ENCODE measurements around the gene EBNA1BP2. TPM values are rescaled to one million over a fixed set of nuclear protein-coding genes. Genes with fewer than 3 reads are reported as not detected.
A peak's percentile ranks its signal among the peaks of the same experiment; 100 is the strongest.

Gene EBNA1BP2
- total and polyA plus RNA-seq, 2 of the 13 experiments (the other 11 are each of a cell fraction or from before 2014, with no cell fraction given): 27.1 to 102 TPM

- TF ChIP-seq ZBTB44 (CRISPR knock-in tag; IDR thresholded peaks at IDR 0.05): no peak
- TF ChIP-seq FOXC1 (CRISPR knock-in tag; IDR thresholded peaks at IDR 0.05; ENCODE audit: borderline replicate concordance): no peak
- TF ChIP-seq PRDM4 (CRISPR knock-in tag; IDR thresholded peaks at IDR 0.05; ENCODE audit: borderline replicate concordance): no peak
- no peak for TF ChIP-seq PPARG (CRISPR knock-in tag; conservative IDR thresholded peaks at IDR 0.05)
- no peak for TF ChIP-seq ZNF7 (CRISPR knock-in tag; IDR thresholded peaks at IDR 0.05)
- no peak for TF ChIP-seq REL (CRISPR knock-in tag; conservative IDR thresholded peaks at IDR 0.05)
- TF ChIP-seq ZNF672 (CRISPR knock-in tag; IDR thresholded peaks at IDR 0.05): no peak
- TF ChIP-seq CBX2 (IDR thresholded peaks at IDR 0.05; ENCODE audit: low read depth, low read length): no peak
- TF ChIP-seq CBX2 (CRISPR knock-in tag; IDR thresholded peaks at IDR 0.05; ENCODE audit: low read depth): no peak
- TF ChIP-seq ZMYM2 (CRISPR knock-in tag; IDR thresholded peaks at IDR 0.05): no peak
- TF ChIP-seq GPN1 (CRISPR knock-in tag; IDR thresholded peaks at IDR 0.05; ENCODE audit: borderline replicate concordance): no peak
- no peak for TF ChIP-seq DZIP1 (CRISPR knock-in tag; IDR thresholded peaks at IDR 0.05)
- no peak for TF ChIP-seq ZNF709 (CRISPR knock-in tag; IDR thresholded peaks at IDR 0.05)
- TF ChIP-seq ZNF580 (CRISPR knock-in tag; IDR thresholded peaks at IDR 0.05; ENCODE audit: borderline replicate concordance, low read depth): no peak
- TF ChIP-seq ZNF235 (CRISPR knock-in tag; IDR thresholded peaks at IDR 0.05; ENCODE audit: borderline replicate concordance): no peak
- no peak for TF ChIP-seq TIGD3 (CRISPR knock-in tag; IDR thresholded peaks at IDR 0.05; ENCODE audit: borderline replicate concordance)
- no peak for TF ChIP-seq TRAFD1 (CRISPR knock-in tag; IDR thresholded peaks at IDR 0.05; ENCODE audit: borderline replicate concordance)
- no peak for TF ChIP-seq MED8 (CRISPR knock-in tag; IDR thresholded peaks at IDR 0.05; ENCODE audit: insufficient replicate concordance)
- TF ChIP-seq HOXA3 (CRISPR knock-in tag; IDR thresholded peaks at IDR 0.05): peak; percentile 55; the same call in 1 of the 2 replicates
- no peak for TF ChIP-seq ZNF121 (CRISPR knock-in tag; IDR thresholded peaks at IDR 0.05)
These were observed 34.6 kb upstream of the EBNA1BP2 start (continued) for GRCh38 chr1:43206600-43207228.
